ENCODE measurements around the gene RAB36.

The RAB36 gene

GRCh38 chr22:23119494-23120414, 25.5 kb upstream of the RAB36 start:
- Histone ChIP-seq H3K36me3 (ENCODE audit: insufficient read depth, low read length) (no peaks in the 10 kb centered on the region), H2AFZ (ENCODE audit: low read depth, low read length) (peak overlapping the region; percentile 66), H4K20me1 (ENCODE audit: insufficient read depth, low read length) (no peaks in the 10 kb centered on the region), H3K4me1 (ENCODE audit: insufficient read depth, low read length) (peaks cover 13% of the 10 kb centered on the region), H3K79me2 (ENCODE audit: insufficient read depth, low read length) (no peaks in the 10 kb centered on the region), H3K4me3 (ENCODE audit: low read depth in 1 of 2, low read length in 2 of 2) (no peak overlapping the region), H3K9me3 (ENCODE audit: insufficient read depth, low read length, severe bottlenecking) (no peaks in the 10 kb centered on the region), H3K9ac (ENCODE audit: low read depth, low read length) (0 out of 2 replicates have a peak overlapping the region, but pooled peaks have one; percentile 11), H3K27me3 (ENCODE audit: insufficient read depth, low read length, poor library complexity) (no peaks in the 10 kb centered on the region), H3K27ac (ENCODE audit: low read length) (peak overlapping the region; percentile 62), H3K4me2 (ENCODE audit: insufficient read depth, low read length) (no peak overlapping the region; the same call in 1 of the 2 replicates)
- TF ChIP-seq, protein P1, sequence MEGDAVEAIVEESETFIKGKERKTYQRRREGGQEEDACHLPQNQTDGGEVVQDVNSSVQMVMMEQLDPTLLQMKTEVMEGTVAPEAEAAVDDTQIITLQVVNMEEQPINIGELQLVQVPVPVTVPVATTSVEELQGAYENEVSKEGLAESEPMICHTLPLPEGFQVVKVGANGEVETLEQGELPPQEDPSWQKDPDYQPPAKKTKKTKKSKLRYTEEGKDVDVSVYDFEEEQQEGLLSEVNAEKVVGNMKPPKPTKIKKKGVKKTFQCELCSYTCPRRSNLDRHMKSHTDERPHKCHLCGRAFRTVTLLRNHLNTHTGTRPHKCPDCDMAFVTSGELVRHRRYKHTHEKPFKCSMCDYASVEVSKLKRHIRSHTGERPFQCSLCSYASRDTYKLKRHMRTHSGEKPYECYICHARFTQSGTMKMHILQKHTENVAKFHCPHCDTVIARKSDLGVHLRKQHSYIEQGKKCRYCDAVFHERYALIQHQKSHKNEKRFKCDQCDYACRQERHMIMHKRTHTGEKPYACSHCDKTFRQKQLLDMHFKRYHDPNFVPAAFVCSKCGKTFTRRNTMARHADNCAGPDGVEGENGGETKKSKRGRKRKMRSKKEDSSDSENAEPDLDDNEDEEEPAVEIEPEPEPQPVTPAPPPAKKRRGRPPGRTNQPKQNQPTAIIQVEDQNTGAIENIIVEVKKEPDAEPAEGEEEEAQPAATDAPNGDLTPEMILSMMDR (IDR thresholded peaks at IDR 0.05; ENCODE audit: borderline replicate concordance, extremely low read depth, low read length, poor library complexity, severe bottlenecking), result peak; percentile 8
- TF ChIP-seq EZH2 (IDR thresholded peaks at IDR 0.05; ENCODE audit: borderline replicate concordance, low read depth, low read length, severe bottlenecking), result no peak
- DNase-seq (peak; percentile 63), ATAC-seq (ENCODE audit: insufficient read depth, low read depth) (peak; percentile 83)

DNA sequence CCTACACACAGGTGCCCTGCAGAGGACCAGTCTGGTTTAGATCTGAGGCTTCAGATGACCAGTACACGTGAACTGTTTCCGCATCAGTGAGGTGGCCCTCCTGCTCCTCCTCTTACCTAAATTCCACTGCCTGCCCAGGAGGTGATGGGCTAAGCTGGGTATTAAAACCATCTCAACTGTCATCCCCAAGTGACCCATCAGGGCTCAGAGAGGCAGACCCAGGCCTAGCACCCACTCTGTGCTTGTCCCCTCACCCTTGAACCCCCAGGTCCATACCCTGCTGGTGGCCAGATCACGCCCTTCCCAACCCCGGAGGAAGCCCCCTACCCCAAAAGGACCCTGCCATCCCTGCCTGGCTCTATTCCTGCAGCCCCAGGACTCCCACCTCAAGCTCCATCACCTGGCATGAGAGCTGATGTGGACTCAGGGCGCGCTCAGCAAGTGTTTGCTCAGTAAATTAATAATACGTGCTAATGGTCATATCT, 24.8 kb upstream of the RAB36 start:
- no peak overlapping the region for H2AFZ ChIP-seq (ENCODE audit: low read depth, low read length)
- no peaks in the 10 kb centered on the region for H4K20me1 ChIP-seq (ENCODE audit: insufficient read depth, low read length)
- DNase-seq (no peak), ATAC-seq (ENCODE audit: insufficient read depth, low read depth) (no peak)
- no peaks in the 10 kb centered on the region for H3K9me3 ChIP-seq (ENCODE audit: insufficient read depth, low read length, severe bottlenecking)
- H3K36me3 ChIP-seq (ENCODE audit: insufficient read depth, low read length), result no peaks in the 10 kb centered on the region
- TF ChIP-seq, protein P1 (IDR thresholded peaks at IDR 0.05; ENCODE audit: borderline replicate concordance, extremely low read depth, low read length, poor library complexity, severe bottlenecking), result no peak
- TF ChIP-seq EZH2 (IDR thresholded peaks at IDR 0.05; ENCODE audit: borderline replicate concordance, low read depth, low read length, severe bottlenecking), result no peak
- no peaks in the 10 kb centered on the region for H3K27me3 ChIP-seq (ENCODE audit: insufficient read depth, low read length, poor library complexity)
- H3K27ac ChIP-seq (ENCODE audit: low read length), result peak overlapping the region; percentile 62
- H3K4me3 ChIP-seq (ENCODE audit: low read depth in 1 of 2, low read length in 2 of 2), result no peak overlapping the region
- H3K79me2 ChIP-seq (ENCODE audit: insufficient read depth, low read length), result no peaks in the 10 kb centered on the region
- no peak overlapping the region for H3K4me2 ChIP-seq (ENCODE audit: insufficient read depth, low read length)
- H3K4me1 ChIP-seq (ENCODE audit: insufficient read depth, low read length), result peaks cover 13% of the 10 kb centered on the region
- H3K9ac ChIP-seq (ENCODE audit: low read depth, low read length), result no peak overlapping the region

GRCh38 chr22:23121000-23121421, 24.3 kb upstream of the RAB36 start:
- Histone ChIP-seq H3K9me3 (ENCODE audit: insufficient read depth, low read length, severe bottlenecking) (no peaks in the 10 kb centered on the region), H3K36me3 (ENCODE audit: insufficient read depth, low read length) (no peaks in the 10 kb centered on the region), H3K4me1 (ENCODE audit: insufficient read depth, low read length) (peaks cover 13% of the 10 kb centered on the region), H3K4me3 (ENCODE audit: low read depth in 1 of 2, low read length in 2 of 2) (no peak overlapping the region), H3K9ac (ENCODE audit: low read depth, low read length) (no peak overlapping the region), H4K20me1 (ENCODE audit: insufficient read depth, low read length) (no peaks in the 10 kb centered on the region), H3K79me2 (ENCODE audit: insufficient read depth, low read length) (no peaks in the 10 kb centered on the region), H3K27me3 (ENCODE audit: insufficient read depth, low read length, poor library complexity) (no peaks in the 10 kb centered on the region), H3K4me2 (ENCODE audit: insufficient read depth, low read length) (no peak overlapping the region), H2AFZ (ENCODE audit: low read depth, low read length) (no peak overlapping the region), H3K27ac (ENCODE audit: low read length) (no peak overlapping the region)
- ATAC-seq (ENCODE audit: insufficient read depth, low read depth) (no peak), DNase-seq (no peak)
- TF ChIP-seq, protein P1 (IDR thresholded peaks at IDR 0.05; ENCODE audit: borderline replicate concordance, extremely low read depth, low read length, poor library complexity, severe bottlenecking), result no peak
- no peak for TF ChIP-seq EZH2 (IDR thresholded peaks at IDR 0.05; ENCODE audit: borderline replicate concordance, low read depth, low read length, severe bottlenecking)
